Loucy (cell line): ENCODE data around the gene RGS11.

Experiments used
- H2AFZ ChIP-seq: fragments of 200-600 bp; sonication (generic); 2 replicates; pipeline ENCODE4 v1.6.0; 2016; ENCODE audit warnings: antibody characterized with exemption, mild to moderate bottlenecking, low read length, moderate library complexity
- H3F3A ChIP-seq: fragments of 200-600 bp; 2 replicates; pipeline ENCODE4 v1.6.0; 2016; ENCODE audit warnings: antibody characterized with exemption, low read depth, mild to moderate bottlenecking
- H3K27me3 ChIP-seq: fragments of 200-600 bp; sonication (generic); 2 replicates; pipeline ENCODE4 v1.6.1; 2014; ENCODE audit warnings: low read length, mild to moderate bottlenecking; ENCODE audit not compliant: insufficient read depth, poor library complexity, severe bottlenecking
- H3K36me3 ChIP-seq: fragments of 200-600 bp; sonication (generic); 2 replicates; pipeline ENCODE4 v1.6.1; 2016; ENCODE audit warnings: low read length; ENCODE audit not compliant: insufficient read depth
- H3K4me1 ChIP-seq: fragments of 200-600 bp; sonication (generic); 2 replicates; pipeline ENCODE4 v1.5.1; 2014; ENCODE audit warnings: low read length, mild to moderate bottlenecking; ENCODE audit not compliant: insufficient read depth, poor library complexity, severe bottlenecking
- H3K4me2 ChIP-seq: fragments of 200-600 bp; sonication (generic); 2 replicates; pipeline ENCODE4 v1.6.0; 2014; ENCODE audit warnings: antibody characterized with exemption, low read length, low read depth, mild to moderate bottlenecking; ENCODE audit not compliant: poor library complexity, severe bottlenecking
- H3K4me3 ChIP-seq: fragments of 200-600 bp; sonication (generic); 2 replicates; pipeline ENCODE4 v1.5.1; 2014; ENCODE audit warnings: low read length, mild to moderate bottlenecking, mixed read lengths; ENCODE audit not compliant: poor library complexity, severe bottlenecking
- H3K79me2 ChIP-seq: fragments of 200-600 bp; sonication (generic); 2 replicates; pipeline ENCODE4 v1.6.1; 2014; ENCODE audit warnings: low read length; ENCODE audit not compliant: insufficient read depth
- H3K9ac ChIP-seq: fragments of 200-600 bp; sonication (generic); 2 replicates; pipeline ENCODE4 v1.6.0; 2014; ENCODE audit warnings: mild to moderate bottlenecking, low read depth, low read length, moderate library complexity; ENCODE audit not compliant: poor library complexity, severe bottlenecking
- H3K9me2 ChIP-seq: fragments of 200-600 bp; sonication (generic); replicated peaks from 2 replicates; pipeline ENCODE4 v1.6.1; 2016; ENCODE audit warnings: low read depth, low read length, mixed read lengths
- H3K9me3 ChIP-seq: fragments of 200-600 bp; sonication (generic); 2 replicates; pipeline ENCODE4 v1.6.1; 2014; ENCODE audit warnings: mild to moderate bottlenecking, antibody characterized with exemption, low read length, low read depth; ENCODE audit not compliant: insufficient read depth
- H4K20me1 ChIP-seq: fragments of 200-600 bp; sonication (generic); 2 replicates; pipeline ENCODE4 v1.6.0; 2014; ENCODE audit warnings: antibody characterized with exemption, low read length, mild to moderate bottlenecking; ENCODE audit not compliant: insufficient read depth, poor library complexity, severe bottlenecking
- EZH2phosphoT487 ChIP-seq: fragments of 200-600 bp; IDR thresholded peaks from 2 replicates; pipeline ENCODE4 v1.6.1; 2018; ENCODE audit warnings: antibody characterized with exemption, mild to moderate bottlenecking, moderate library complexity, borderline replicate concordance
- TF ChIP-seq, protein P1 (sequence below): fragments of 200-600 bp; sonication (generic); conservative IDR thresholded peaks from 2 replicates; pipeline ENCODE4 v1.5.1; 2014; ENCODE audit warnings: mild to moderate bottlenecking, antibody characterized with exemption, low read length

Gene RGS11

DNA sequence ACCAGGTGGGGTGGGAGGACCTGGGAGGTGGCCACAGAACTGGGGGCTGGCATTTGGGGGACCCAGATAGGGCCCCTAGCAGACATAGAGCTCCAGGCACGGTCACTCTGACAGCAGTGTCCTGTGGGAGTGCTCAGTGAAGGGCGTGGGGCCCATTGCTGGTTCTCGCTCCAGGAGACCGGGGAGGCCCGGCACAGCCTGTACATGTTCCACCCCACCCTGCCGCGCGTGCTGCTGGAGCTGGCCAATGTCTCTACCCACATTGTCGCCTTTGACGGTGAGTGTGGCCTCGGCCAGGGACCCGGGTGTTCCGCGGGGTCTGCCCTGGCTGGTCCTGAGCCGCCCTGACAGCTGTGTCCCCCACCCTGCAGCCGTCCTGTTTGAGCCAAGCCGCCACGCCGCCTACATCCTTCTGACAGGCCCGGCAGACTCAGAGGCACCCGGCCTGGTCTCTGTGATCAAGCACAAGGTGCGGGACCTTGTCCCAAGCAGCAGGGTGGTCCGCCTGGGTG lies 11.2 kb downstream of the RGS11 start:
- TF ChIP-seq, protein P1, sequence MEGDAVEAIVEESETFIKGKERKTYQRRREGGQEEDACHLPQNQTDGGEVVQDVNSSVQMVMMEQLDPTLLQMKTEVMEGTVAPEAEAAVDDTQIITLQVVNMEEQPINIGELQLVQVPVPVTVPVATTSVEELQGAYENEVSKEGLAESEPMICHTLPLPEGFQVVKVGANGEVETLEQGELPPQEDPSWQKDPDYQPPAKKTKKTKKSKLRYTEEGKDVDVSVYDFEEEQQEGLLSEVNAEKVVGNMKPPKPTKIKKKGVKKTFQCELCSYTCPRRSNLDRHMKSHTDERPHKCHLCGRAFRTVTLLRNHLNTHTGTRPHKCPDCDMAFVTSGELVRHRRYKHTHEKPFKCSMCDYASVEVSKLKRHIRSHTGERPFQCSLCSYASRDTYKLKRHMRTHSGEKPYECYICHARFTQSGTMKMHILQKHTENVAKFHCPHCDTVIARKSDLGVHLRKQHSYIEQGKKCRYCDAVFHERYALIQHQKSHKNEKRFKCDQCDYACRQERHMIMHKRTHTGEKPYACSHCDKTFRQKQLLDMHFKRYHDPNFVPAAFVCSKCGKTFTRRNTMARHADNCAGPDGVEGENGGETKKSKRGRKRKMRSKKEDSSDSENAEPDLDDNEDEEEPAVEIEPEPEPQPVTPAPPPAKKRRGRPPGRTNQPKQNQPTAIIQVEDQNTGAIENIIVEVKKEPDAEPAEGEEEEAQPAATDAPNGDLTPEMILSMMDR, result no peak
- TF ChIP-seq EZH2phosphoT487, result no peak
- Histone ChIP-seq H3K9me2 (no peaks in the 10 kb centered on the region), H2AFZ (no peak overlapping the region), H3K9me3 (no peaks in the 10 kb centered on the region), H3K4me2 (no peak overlapping the region), H3K9ac (no peak overlapping the region), H3K36me3 (no peaks in the 10 kb centered on the region), H3K27me3 (no peaks in the 10 kb centered on the region), H3K4me3 (no peak overlapping the region), H3K79me2 (no peaks in the 10 kb centered on the region), H3F3A (no peaks in the 10 kb centered on the region), H3K4me1 (no peaks in the 10 kb centered on the region), H4K20me1 (no peaks in the 10 kb centered on the region)

DNA sequence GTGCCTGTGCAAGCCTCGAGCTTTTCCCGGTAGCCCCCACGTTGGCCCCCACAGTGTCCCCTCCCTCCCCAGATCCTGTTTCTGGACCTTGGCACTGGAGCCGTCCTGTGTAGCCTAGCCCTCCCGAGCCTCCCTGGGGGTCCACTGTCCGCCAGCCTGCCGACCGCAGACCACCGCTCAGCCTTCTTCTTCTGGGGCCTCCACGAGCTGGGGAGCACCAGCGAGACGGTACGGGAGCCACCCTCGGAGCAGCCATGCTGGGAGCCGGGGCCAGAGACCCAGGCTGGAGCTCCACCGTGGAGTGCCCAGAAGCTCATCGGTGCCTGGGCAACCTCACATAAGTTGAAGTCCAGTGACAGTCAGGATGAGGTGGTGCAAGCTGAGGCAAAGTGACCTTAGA lies 11.8 kb downstream of the RGS11 start:
- H3K4me3 ChIP-seq, result no peak overlapping the region
- H3K27me3 ChIP-seq, result no peaks in the 10 kb centered on the region
- H3K4me1 ChIP-seq, result peaks cover 4% of the 10 kb centered on the region
- H3K36me3 ChIP-seq, result no peaks in the 10 kb centered on the region
- no peaks in the 10 kb centered on the region for H3K9me3 ChIP-seq
- H3F3A ChIP-seq, result no peaks in the 10 kb centered on the region
- H3K9me2 ChIP-seq, result no peaks in the 10 kb centered on the region
- no peak overlapping the region for H2AFZ ChIP-seq
- TF ChIP-seq, protein P1, result no peak
- TF ChIP-seq EZH2phosphoT487, result no peak
- H4K20me1 ChIP-seq, result no peaks in the 10 kb centered on the region
- no peaks in the 10 kb centered on the region for H3K79me2 ChIP-seq
- no peak overlapping the region for H3K4me2 ChIP-seq
- no peak overlapping the region for H3K9ac ChIP-seq

DNA sequence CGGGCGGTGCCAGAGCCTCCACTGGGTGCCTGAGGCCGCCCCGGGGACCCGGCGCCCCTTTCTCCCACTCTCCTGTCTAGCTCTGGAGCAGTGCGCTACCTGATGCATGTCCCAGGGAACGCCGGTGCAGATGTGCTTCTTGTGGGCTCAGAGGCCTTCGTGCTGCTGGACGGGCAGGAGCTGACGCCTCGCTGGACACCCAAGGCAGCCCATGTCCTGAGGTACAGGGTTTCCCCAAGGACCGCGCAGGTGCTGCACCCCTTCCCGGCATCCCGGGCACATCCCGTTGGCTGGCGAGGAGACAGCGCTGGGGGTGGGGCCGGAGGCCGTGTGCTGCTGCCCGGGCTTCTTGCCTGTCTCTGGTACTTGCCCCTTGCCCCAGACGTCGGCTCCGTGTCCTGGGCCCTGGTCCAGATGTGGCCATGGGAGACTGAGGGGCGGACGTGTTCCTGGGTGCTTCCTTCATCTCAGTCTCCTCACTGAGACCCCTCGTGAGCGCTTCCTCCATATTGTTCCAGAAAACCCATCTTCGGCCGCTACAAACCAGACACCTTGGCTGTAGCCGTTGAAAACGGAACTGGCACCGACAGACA lies 12.5 kb downstream of the RGS11 start:
- TF ChIP-seq, protein P1, result no peak
- no peak for TF ChIP-seq EZH2phosphoT487
- no peaks in the 10 kb centered on the region for H3K36me3 ChIP-seq

More for the DNA sequence above, 12.5 kb downstream of the RGS11 start:
- no peak overlapping the region for H3K4me2 ChIP-seq
- H3K4me3 ChIP-seq, result no peak overlapping the region
- no peaks in the 10 kb centered on the region for H3K9me2 ChIP-seq
- H2AFZ ChIP-seq, result no peak overlapping the region
- H3K27me3 ChIP-seq, result no peaks in the 10 kb centered on the region
- H3K9me3 ChIP-seq, result no peaks in the 10 kb centered on the region
- H3K79me2 ChIP-seq, result no peaks in the 10 kb centered on the region
- H4K20me1 ChIP-seq, result no peaks in the 10 kb centered on the region
- H3K4me1 ChIP-seq, result peaks cover 4% of the 10 kb centered on the region
- no peaks in the 10 kb centered on the region for H3F3A ChIP-seq
- no peak overlapping the region for H3K9ac ChIP-seq
